ENCODE results near the gene MESP1.

Gene MESP1

GRCh38 chr15:89750560-89751542 lies at the start of gene MESP1:
MESP1 (minus strand) TSS chr15:89751249; CDS start chr15:89751231, 18 bp downstream.
- peak; percentile 95 for DNase-seq (ENCODE audit: extremely low spot score)
- ChIA-PET POLR2A (no interaction called here), CTCF (interaction anchor here (1.0 to 6.1 kb wide), 13 partner anchors 10 to 321 kb away, joined by 3 to 45 read pairs (median 4); partner anchors contain the start of gene AP3S2)
- peak; percentile 80 for TF ChIP-seq CTCF (IDR thresholded peaks at IDR 0.05; ENCODE audit: control extremely low read depth, extremely low read depth, low read depth, missing control alignments)

- POLR2A ChIA-PET = no interaction called here
- CTCF ChIA-PET = interaction anchor here (3.0 kb wide), 1 partner anchor 75 kb away, joined by 10 read pairs; no protein-coding TSS in a partner anchor
- no peak for TF ChIP-seq CTCF (IDR thresholded peaks at IDR 0.05; ENCODE audit: control extremely low read depth, extremely low read depth, low read depth, missing control alignments)
- DNase-seq (ENCODE audit: extremely low spot score) = no peak
Observed at GRCh38 chr15:89799918-89800498, 49.0 kb upstream of the MESP1 start.

- ChIA-PET CTCF (interaction anchor here (1.7 to 3.0 kb wide), 2 partner anchors 41 to 76 kb away, joined by 5 to 10 read pairs; no protein-coding TSS in a partner anchor), POLR2A (no interaction called here)
- TF ChIP-seq CTCF (IDR thresholded peaks at IDR 0.05; ENCODE audit: control extremely low read depth, extremely low read depth, low read depth, missing control alignments) = no peak
- DNase-seq (ENCODE audit: extremely low spot score) = no peak
Observed at GRCh38 chr15:89799011-89799911, 48.2 kb upstream of the MESP1 start.

GRCh38 chr15:89797678-89798201 lies 46.7 kb upstream of the MESP1 start:
- TF ChIP-seq CTCF (IDR thresholded peaks at IDR 0.05; ENCODE audit: control extremely low read depth, extremely low read depth, low read depth, missing control alignments) = no peak
- CTCF ChIA-PET = interaction anchor here (0.7 to 1.7 kb wide), 3 partner anchors 36 to 58 kb away, joined by 3 to 5 read pairs (median 5); no protein-coding TSS in a partner anchor
- POLR2A ChIA-PET = no interaction called here
- no peak for DNase-seq (ENCODE audit: extremely low spot score)

GRCh38 chr15:89795996-89796395 lies 44.9 kb upstream of the MESP1 start:
- CTCF ChIA-PET = interaction anchor here (1.1 to 2.3 kb wide), 3 partner anchors 11 to 79 kb away, joined by 3 to 7 read pairs (median 4); no protein-coding TSS in a partner anchor
- POLR2A ChIA-PET = no interaction called here
- DNase-seq (ENCODE audit: extremely low spot score) = no peak
- no peak for TF ChIP-seq CTCF (IDR thresholded peaks at IDR 0.05; ENCODE audit: control extremely low read depth, extremely low read depth, low read depth, missing control alignments)
